Right lobe of liver (tissue), 6 donors: ENCODE data around the gene CLDN20. TPM values are rescaled to one million over a fixed set of nuclear protein-coding genes. Genes with fewer than 3 reads are reported as not detected.

Experiments used
- ATAC-seq, 4 donors: fragments of 200-7000 bp; cut with Tn5 transposase; one replicate each; pipeline ENCODE4 v1.9.1; 2020; ENCODE audit warnings: mild to moderate bottlenecking in 4 of 4, moderate library complexity in 4 of 4
- DNase-seq, 3 donors: peaks; one replicate each; pipeline ENCODE4 v3.0.0-alpha.2; 2020
- H3K27ac ChIP-seq, 3 donors: fragments of 200-600 bp; one replicate each; pipeline ENCODE4 v1.8.0; 2022
- H3K27me3 ChIP-seq, 2 donors: fragments of 200-600 bp; one replicate each; pipeline ENCODE4 v1.8.0; 2022
- H3K36me3 ChIP-seq, 4 donors: fragments of 200-600 bp; sonication (generic) in 1 of 4; one replicate each; pipeline versions ENCODE4 v1.5.1 to v1.8.0; 2017 to 2022; ENCODE audit warnings: control low read depth in 1 of 4
- H3K4me1 ChIP-seq, 4 donors: fragments of 200-600 bp; sonication (generic) in 1 of 4; one replicate each; pipeline versions ENCODE4 v1.5.1 to v1.8.0; 2017 to 2022; ENCODE audit warnings: control low read depth in 1 of 4
- H3K4me3 ChIP-seq, 3 donors: fragments of 200-600 bp; one replicate each; pipeline ENCODE4 v1.8.0; 2022
- H3K9me3 ChIP-seq, 4 donors: fragments of 200-600 bp; sonication (generic) in 1 of 4; one replicate each; pipeline versions ENCODE4 v1.5.1 to v1.8.0; 2017 to 2022; ENCODE audit warnings: control low read depth in 1 of 4
- CTCF ChIP-seq, 4 donors: fragments of 200-600 bp in 3 of 4; fragments of 450-650 bp in 1 of 4; IDR thresholded peaks; one replicate each; pipeline versions ENCODE4 v1.5.1 to v1.8.0; 2016 to 2022; ENCODE audit warnings: antibody characterized with exemption in 4 of 4, mild to moderate bottlenecking in 2 of 4
- POLR2A ChIP-seq: fragments of 450-650 bp; IDR thresholded peaks from one replicate; pipeline ENCODE4 v1.6.1; 2017; ENCODE audit warnings: antibody characterized with exemption, mild to moderate bottlenecking
- WGBS: methylation state at CpG from one replicate; pipeline ENCODE4 v1.1.6; 2018; ENCODE audit warnings: low coverage, low lambda C conversion rate; ENCODE audit not compliant: insufficient coverage; ENCODE audit errors: missing lambda C conversion rate; 5-methylcytosine and 5-hydroxymethylcytosine counted together
- intact Hi-C, 2 donors: fragments of 100-400 bp; cut with DNase I; formaldehyde crosslinking; loops; one replicate each; pipeline versions ENCODE4 v1.11.2 to v1.14.1; 2022
- total RNA-seq, 6 experiments: library from RNA; depleted of rRNA in 2 of 6; stranded (reverse); fragments of >200 nt in 2 of 6; fragmentation: NEBNext Ultra II Directional in 3 of 6; extraction: Animal tissue kit (Norgen Biotek cat#: 25700) in 3 of 6; gene quantifications; one replicate each; pipeline versions ENCODE4 v1.1.0 to v1.2.4, GENCODE V29; 2016 to 2023
- donor health status: DM: no; HTN: yes; CAD: no.
- donor health status: DM: no; HTN: no; CAD: no.
- donor health status: DM: no; HTN: no; CAD: no.
- donor health status: DM: no; HTN: yes; CAD: no.
- donor health status: DM: no; HTN: yes; CAD: no.

CLDN20 gene
- total RNA-seq, 6 experiments from 2014 or later, result not detected

- Histone ChIP-seq H3K9me3 (no peaks in the 10 kb centered on the region), H3K4me1 (no peaks in the 10 kb centered on the region), H3K4me3 (no peak overlapping the region), H3K27me3 (no peaks in the 10 kb centered on the region), H3K27ac (no peak overlapping the region), H3K36me3 (no peaks in the 10 kb centered on the region)
- 86% methylated on average over 4 of the region's 5 CpGs for WGBS
- DNase-seq, result no peak
- intact Hi-C loops, result no loop called here
- ATAC-seq, result no peak
- TF ChIP-seq POLR2A (no peak), CTCF (IDR thresholded peaks at IDR 0.05) (no peak)
Measured at GRCh38 chr6:155219858-155220301, 43.9 kb upstream of the CLDN20 start.

- H3K27me3 ChIP-seq, result no peaks in the 10 kb centered on the region
- H3K36me3 ChIP-seq, result no peaks in the 10 kb centered on the region
- peak in 1 of 4 donors; percentile 22 for ATAC-seq
- no peaks in the 10 kb centered on the region for H3K9me3 ChIP-seq
- intact Hi-C loops, result no loop called here
- 38% methylated on average over 4 of the region's 4 CpGs for WGBS
- no peak overlapping the region for H3K27ac ChIP-seq
- H3K4me1 ChIP-seq, result no peaks in the 10 kb centered on the region
- TF ChIP-seq POLR2A, result no peak
- no peak for TF ChIP-seq CTCF (IDR thresholded peaks at IDR 0.05)
- no peak for DNase-seq
- no peak overlapping the region for H3K4me3 ChIP-seq
Measured at GRCh38 chr6:155221086-155221485, 42.7 kb upstream of the CLDN20 start.

- no peaks in the 10 kb centered on the region for H3K4me1 ChIP-seq
Measured at GRCh38 chr6:155222506-155222905, 41.3 kb upstream of the CLDN20 start.

GRCh38 chr6:155223646-155224451 lies 40.0 kb upstream of the CLDN20 start:
- no peak for TF ChIP-seq POLR2A
- TF ChIP-seq CTCF (IDR thresholded peaks at IDR 0.05), result no peak
- intact Hi-C loops, result no loop called here
- H3K27ac ChIP-seq, result no peak overlapping the region
- no peak overlapping the region for H3K4me3 ChIP-seq
- DNase-seq (no peak), ATAC-seq (no peak)
- no peaks in the 10 kb centered on the region for H3K4me1 ChIP-seq
- no peaks in the 10 kb centered on the region for H3K9me3 ChIP-seq
- H3K27me3 ChIP-seq, result no peaks in the 10 kb centered on the region
- 40% methylated on average over 11 of the region's 12 CpGs for WGBS
- no peaks in the 10 kb centered on the region for H3K36me3 ChIP-seq

More at GRCh38 chr6:155222506-155222905, 41.3 kb upstream of the CLDN20 start:
- H3K36me3 ChIP-seq, result no peaks in the 10 kb centered on the region
- H3K9me3 ChIP-seq, result no peaks in the 10 kb centered on the region
- intact Hi-C loops, result no loop called here
- no peak overlapping the region for H3K4me3 ChIP-seq
- TF ChIP-seq CTCF (IDR thresholded peaks at IDR 0.05) (no peak), POLR2A (no peak)
- ATAC-seq (no peak), DNase-seq (no peak)
- no peaks in the 10 kb centered on the region for H3K27me3 ChIP-seq
- 62% methylated on average over 4 of the region's 4 CpGs for WGBS
- no peak overlapping the region for H3K27ac ChIP-seq
